CD14-positive monocyte (primary cell): ENCODE measurements around the gene DNAJC7. TPM values are rescaled to one million over a fixed set of nuclear protein-coding genes. Genes with fewer than 3 reads are reported as not detected.
A peak's percentile ranks its signal among the peaks of the same experiment; 100 is the strongest.

Experiments used
- DNase-seq, 3 donors: peaks; one replicate each; pipeline ENCODE4 v3.0.0-alpha.2; 2011 to 2022
- H2AFZ ChIP-seq: 2 replicates; pipeline ENCODE4 v1.6.0; 2012; ENCODE audit warnings: mild to moderate bottlenecking, low read depth, low read length, inconsistent platforms; ENCODE audit not compliant: insufficient read depth, poor library complexity, severe bottlenecking
- H3K27ac ChIP-seq, 2 donors: 1 replicate in 1 of 2; 2 replicates in 1 of 2; pipeline ENCODE4 v1.5.1; 2012 to 2013; ENCODE audit warnings: low read length in 2 of 2, control low read depth in 1 of 2, inconsistent platforms in 1 of 2, low read depth in 1 of 2, mild to moderate bottlenecking in 1 of 2
- H3K27me3 ChIP-seq, 2 donors: one replicate each; pipeline versions ENCODE4 v1.6.0 to v1.6.1; 2011 to 2013; ENCODE audit warnings: low read length in 2 of 2; ENCODE audit not compliant: control insufficient read depth in 2 of 2, insufficient read depth in 2 of 2
- H3K36me3 ChIP-seq, 2 donors: replicated peaks in 1 of 2; 1 replicate in 1 of 2; 2 replicates in 1 of 2; pipeline versions ENCODE4 v1.5.1 to v1.6.1; 2012 to 2013; ENCODE audit warnings: low read length in 2 of 2, control low read depth in 1 of 2, inconsistent platforms in 1 of 2, mild to moderate bottlenecking in 1 of 2; ENCODE audit not compliant: insufficient read depth in 2 of 2, control insufficient read depth in 1 of 2
- H3K4me1 ChIP-seq, 2 donors: 1 replicate in 1 of 2; 2 replicates in 1 of 2; pipeline versions ENCODE4 v1.5.1 to v1.6.1; 2012 to 2013; ENCODE audit warnings: low read length in 2 of 2, control low read depth in 1 of 2, inconsistent platforms in 1 of 2, mild to moderate bottlenecking in 1 of 2, moderate library complexity in 1 of 2; ENCODE audit not compliant: insufficient read depth in 2 of 2, control insufficient read depth in 1 of 2
- H3K4me2 ChIP-seq: replicated peaks from 2 replicates; pipeline ENCODE3; 2012; ENCODE audit warnings: low read length, moderate library complexity, mild to moderate bottlenecking; ENCODE audit not compliant: poor library complexity, severe bottlenecking; ENCODE audit errors: extremely low read depth
- H3K4me3 ChIP-seq, 3 experiments: fragments of 200-600 bp in 1 of 3; sonication (generic) in 1 of 3; replicated peaks in 1 of 3; 1 replicate in 2 of 3; 2 replicates in 1 of 3; pipeline ENCODE4 v1.5.1; 2011 to 2013; ENCODE audit warnings: low read length in 3 of 3, mild to moderate bottlenecking in 3 of 3, control low read depth in 2 of 3, low read depth in 2 of 3, inconsistent platforms in 1 of 3, moderate library complexity in 1 of 3
- H3K79me2 ChIP-seq: 2 replicates; pipeline ENCODE4 v1.6.0; 2012; ENCODE audit warnings: mild to moderate bottlenecking, control low read depth, inconsistent platforms, low read length, moderate library complexity; ENCODE audit not compliant: insufficient read depth
- H3K9ac ChIP-seq: 2 replicates; pipeline ENCODE4 v1.6.0; 2017; ENCODE audit warnings: low read length, mild to moderate bottlenecking; ENCODE audit not compliant: insufficient read depth, poor library complexity, severe bottlenecking
- H3K9me3 ChIP-seq, 2 donors: replicated peaks in 1 of 2; 1 replicate in 1 of 2; 2 replicates in 1 of 2; pipeline versions ENCODE4 v1.5.1 to v1.6.1; 2012 to 2013; ENCODE audit warnings: low read length in 2 of 2, control low read depth in 1 of 2; ENCODE audit not compliant: control insufficient read depth in 1 of 2, insufficient read depth in 1 of 2
- H4K20me1 ChIP-seq: 2 replicates; pipeline ENCODE4 v1.6.0; 2012; ENCODE audit warnings: mild to moderate bottlenecking, low read length, control low read depth, moderate library complexity; ENCODE audit not compliant: insufficient read depth
- H3K27ac Mint-ChIP-seq, 7 donors: one replicate each; pipeline ENCODE4 v1.8.0; 2020; ENCODE audit warnings: mild to moderate bottlenecking in 7 of 7, mixed read lengths in 7 of 7, moderate library complexity in 6 of 7, inconsistent platforms in 2 of 7
- H3K27me3 Mint-ChIP-seq, 3 donors: one replicate each; pipeline ENCODE4 v1.8.0; 2021 to 2022; ENCODE audit warnings: low read depth in 3 of 3, mild to moderate bottlenecking in 3 of 3, mixed read lengths in 3 of 3, moderate library complexity in 3 of 3, inconsistent platforms in 1 of 3
- H3K36me3 Mint-ChIP-seq, 2 donors: one replicate each; pipeline ENCODE4 v1.8.0; 2020; ENCODE audit warnings: mixed read lengths in 2 of 2, inconsistent platforms in 1 of 2, mild to moderate bottlenecking in 1 of 2
- H3K4me1 Mint-ChIP-seq: one replicate; pipeline ENCODE4 v1.8.0; 2020; ENCODE audit warnings: mild to moderate bottlenecking, mixed read lengths
- H3K4me3 Mint-ChIP-seq, 2 donors: one replicate each; pipeline ENCODE4 v1.8.0; 2020; ENCODE audit warnings: mild to moderate bottlenecking in 2 of 2, mixed read lengths in 2 of 2, moderate library complexity in 1 of 2
- H3K9me3 Mint-ChIP-seq, 7 donors: one replicate each; pipeline ENCODE4 v1.8.0; 2020 to 2022; ENCODE audit warnings: mixed read lengths in 7 of 7, mild to moderate bottlenecking in 6 of 7, moderate library complexity in 6 of 7, inconsistent platforms in 2 of 7
- CTCF ChIP-seq: fragments of 200-600 bp; IDR thresholded peaks from one replicate; pipeline ENCODE4 v1.8.0; 2022; ENCODE audit warnings: antibody characterized with exemption, mild to moderate bottlenecking
- WGBS: methylation state at CpG from one replicate; pipeline ENCODE4 v1.1.5; 2013; ENCODE audit warnings: missing lambda C conversion rate; ENCODE audit not compliant: insufficient coverage; 5-methylcytosine and 5-hydroxymethylcytosine counted together
- intact Hi-C, 2 donors: fragments of 100-400 bp; cut with micrococcal nuclease; formaldehyde crosslinking; loops; one replicate each; pipeline versions ENCODE4 v1.15.0 to v1.15.1; 2023
- polyA plus RNA-seq, 3 donors: library from polyadenylated mRNA; depleted of rRNA in 1 of 3; unstranded in 2 of 3; stranded (reverse) in 1 of 3; fragments of 300-500 nt in 2 of 3; fragments of >200 nt in 1 of 3; fragmentation: Illumina TruSeq in 2 of 3; gene quantifications; 1 replicate in 2 of 3; 2 replicates in 1 of 3; pipeline ENCODE4 v1.2.3, GENCODE V29; 2012 to 2021

The DNAJC7 gene
- polyA plus RNA-seq, 3 donors: 29.1 to 79.7 (median 59.6) TPM

- H3K4me1 Mint-ChIP-seq: peaks cover 73% of the 10 kb centered on the region
- no peaks in the 10 kb centered on the region for H4K20me1 ChIP-seq
Observed at GRCh38 chr17:42019509-42020404, 2.5 kb upstream of the DNAJC7 start, which contains the start of gene NKIRAS2. NKIRAS2 (plus strand) TSS chr17:42020090; CDS start chr17:42021578, 1,488 bp downstream.

More at GRCh38 chr17:42019509-42020404, 2.5 kb upstream of the DNAJC7 start, which contains the start of gene NKIRAS2:
- Histone ChIP-seq H3K9ac (peak within 1 kb of the TSS; percentile 88), H3K9me3 (no peaks in the 10 kb centered on the region), H3K36me3 (peaks cover 12 to 21% of the 10 kb centered on the region in 2 donors), H3K27ac (peak within 1 kb of the TSS; percentile 66 to 90), H2AFZ (peak within 1 kb of the TSS; percentile 66), H3K27me3 (no peaks in the 10 kb centered on the region), H3K4me3 (peak within 1 kb of the TSS; percentile 90 to 98 (median 97)), H3K4me2 (peak within 1 kb of the TSS; percentile 89), H3K79me2 (peaks cover 74% of the 10 kb centered on the region), H3K4me1 (peaks cover 69 to 82% of the 10 kb centered on the region in 2 donors)
- no peaks in the 10 kb centered on the region for H3K27me3 Mint-ChIP-seq
- TF ChIP-seq CTCF: peak; percentile 96
- peak within 1 kb of the TSS; percentile 85 to 96 (median 90) for H3K27ac Mint-ChIP-seq
- 5% methylated on average over 47 of the region's 49 CpGs for whole genome bisulfite sequencing
- H3K4me3 Mint-ChIP-seq: peak within 1 kb of the TSS; percentile 87 to 90
- peak; percentile 90 for DNase-seq
- H3K36me3 Mint-ChIP-seq: peaks cover 24 to 40% of the 10 kb centered on the region in 2 donors
- intact Hi-C loops: loop anchor here in 1 of 2 donors (10.0 kb wide), 1 partner anchor 165 kb away; the partner anchor contains the start of genes HCRT and KCNH4
- H3K9me3 Mint-ChIP-seq: peaks cover 0 to 3% (median 0%) of the 10 kb centered on the region in 7 donors
